SU-DHL-6 (cell line): ENCODE results near the gene CR1.

ENCODE experiments used
- CTCF ChIP-seq: fragments of 200-600 bp; sonication (generic); IDR thresholded peaks from one replicate; pipeline ENCODE4 v1.5.1; 2017; ENCODE audit warnings: antibody characterized with exemption, mild to moderate bottlenecking, low read length, moderate library complexity; ENCODE audit not compliant: insufficient read depth, poor library complexity, severe bottlenecking
- EZH2phosphoT487 ChIP-seq: fragments of 200-600 bp; sonication (generic), shearing (Covaris generic); conservative IDR thresholded peaks from 2 replicates; pipeline ENCODE4 v1.6.1; 2018; ENCODE audit warnings: mild to moderate bottlenecking, antibody characterized with exemption, low read length, moderate library complexity, mixed read lengths

- TF ChIP-seq CTCF: no peak
- no peak for TF ChIP-seq EZH2phosphoT487
Measured at GRCh38 chr1:207628776-207629175, 132.8 kb downstream of the CR1 start.
